GM18951 (cell line): ENCODE results near the gene WFS1.

ENCODE experiments used
- POLR2A ChIP-seq: IDR thresholded peaks from 4 replicates; pipeline ENCODE4 v1.6.1; 2011; ENCODE audit warnings: mild to moderate bottlenecking; ENCODE audit not compliant: insufficient read length, insufficient read depth; ENCODE audit errors: extremely low read depth
- in situ Hi-C: fragments of 300-500 bp; cut with MboI; formaldehyde crosslinking; loops from one replicate; pipeline ENCODE4 v1.12.0; 2022; ENCODE audit warnings: low sequenced_read_pairs, mixed read lengths, inconsistent platforms; ENCODE audit not compliant: unreplicated experiment

The WFS1 gene

GRCh38 chr4:6333301-6334202, 63.9 kb downstream of the WFS1 start:
- in situ Hi-C loops: no loop called here
- TF ChIP-seq POLR2A: no peak

GRCh38 chr4:6334203-6334887, 64.7 kb downstream of the WFS1 start:
- in situ Hi-C loops: no loop called here

DNA sequence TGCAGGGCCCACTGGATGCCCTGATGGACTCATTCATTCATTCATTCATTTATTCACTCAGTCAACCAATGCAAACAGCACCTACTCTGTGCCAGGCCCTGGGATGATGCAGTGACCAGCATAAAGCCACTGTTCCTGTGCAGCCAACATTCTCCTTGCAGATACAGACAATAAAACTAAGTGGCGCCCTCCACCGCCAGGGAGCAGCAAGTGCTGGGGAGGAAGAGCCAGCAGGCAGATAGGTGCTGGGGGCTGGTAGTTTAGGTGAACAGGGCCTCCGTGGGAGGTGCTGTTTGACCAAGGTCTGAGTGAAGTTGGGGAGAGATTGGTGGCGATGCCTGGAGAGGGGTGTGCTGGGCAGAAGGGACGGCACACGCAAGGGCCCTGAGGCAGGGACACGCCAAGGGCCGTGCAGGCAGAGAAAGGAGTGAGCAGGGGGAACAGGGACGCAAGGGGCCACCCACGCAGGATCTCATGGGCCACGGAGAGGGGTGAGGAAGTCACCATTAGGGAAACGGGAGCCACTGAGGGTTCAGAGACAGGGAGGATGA, 65.5 kb downstream of the WFS1 start:
- in situ Hi-C loops: no loop called here

More at GRCh38 chr4:6334203-6334887, 64.7 kb downstream of the WFS1 start:
- TF ChIP-seq POLR2A: no peak

GRCh38 chr4:6336166-6336565, 66.5 kb downstream of the WFS1 start:
- no peak for TF ChIP-seq POLR2A
- in situ Hi-C loops: no loop called here

More for the DNA sequence above, 65.5 kb downstream of the WFS1 start:
- TF ChIP-seq POLR2A: no peak

GRCh38 chr4:6337331-6337935, 67.8 kb downstream of the WFS1 start:
- in situ Hi-C loops: no loop called here
- no peak for TF ChIP-seq POLR2A

DNA sequence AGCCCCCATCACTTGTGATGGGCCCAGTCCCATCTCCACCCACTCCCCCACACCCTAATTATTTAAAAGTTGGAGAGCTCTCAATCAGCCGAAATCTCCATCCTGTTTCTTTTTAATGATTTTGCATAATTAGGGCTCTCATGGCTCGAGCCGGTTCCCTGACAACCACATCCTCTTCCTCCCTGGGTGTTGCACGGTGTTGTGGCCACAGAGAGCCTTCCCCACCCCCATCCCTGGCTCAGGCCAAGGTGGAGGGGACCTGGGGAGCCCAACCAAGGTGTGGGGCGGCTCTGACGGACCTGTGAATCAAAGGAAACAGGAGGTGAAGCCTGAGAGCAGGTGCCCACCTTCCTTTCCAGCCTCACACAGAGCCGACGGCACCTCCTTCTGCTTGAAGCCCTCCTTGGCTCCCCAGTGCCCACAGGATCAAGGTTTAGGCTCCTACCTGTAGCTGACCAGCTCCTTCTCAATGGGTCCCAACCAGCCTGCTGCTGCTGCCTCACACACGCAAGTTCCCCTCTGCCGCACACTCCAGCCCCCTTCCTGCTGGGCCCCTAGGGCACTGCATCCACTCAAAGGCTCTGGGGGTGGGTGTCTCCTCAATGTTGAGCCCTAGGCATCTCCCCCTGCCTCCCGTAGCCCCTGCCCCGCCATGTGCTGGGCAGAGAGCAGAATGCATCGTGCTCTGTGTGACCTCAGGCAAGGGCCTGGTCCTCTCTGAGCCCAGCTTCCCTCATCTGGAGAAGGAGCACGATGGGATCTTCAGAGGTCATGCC, 68.7 kb downstream of the WFS1 start:
- no peak for TF ChIP-seq POLR2A
- in situ Hi-C loops: no loop called here

- no peak for TF ChIP-seq POLR2A
- in situ Hi-C loops: no loop called here
Measured at GRCh38 chr4:6338951-6339817, 69.5 kb downstream of the WFS1 start.

DNA sequence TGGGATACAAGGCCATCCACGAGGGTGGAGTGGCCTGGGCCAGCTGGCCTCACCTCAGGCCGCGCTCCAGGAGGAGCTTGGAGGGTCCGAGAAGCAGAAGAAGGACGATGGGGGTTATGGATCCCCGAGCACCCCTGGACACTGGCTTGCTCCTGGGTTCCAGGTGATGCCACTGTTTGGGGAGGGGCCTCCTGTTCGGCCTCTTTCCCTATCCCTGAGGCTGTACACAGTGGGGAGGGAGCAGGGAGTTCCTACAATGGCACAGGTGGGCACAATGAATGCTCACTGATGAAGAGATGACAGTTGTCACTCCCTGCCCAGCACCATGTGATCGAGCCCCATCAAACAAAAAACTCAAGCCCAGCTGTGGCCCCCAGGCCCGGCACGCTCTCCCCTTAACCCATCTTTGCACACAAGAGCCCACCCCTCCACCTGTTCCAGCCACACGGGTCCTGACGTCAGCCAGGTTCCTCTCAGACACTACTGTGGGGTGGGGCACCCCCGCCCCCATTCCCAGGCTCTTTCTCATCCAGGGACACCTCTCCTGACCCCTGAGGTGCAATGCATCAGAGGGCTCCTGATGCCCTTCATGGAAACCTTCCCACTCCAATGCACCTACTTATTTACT, 70.3 kb downstream of the WFS1 start:
- in situ Hi-C loops: no loop called here
- no peak for TF ChIP-seq POLR2A

DNA sequence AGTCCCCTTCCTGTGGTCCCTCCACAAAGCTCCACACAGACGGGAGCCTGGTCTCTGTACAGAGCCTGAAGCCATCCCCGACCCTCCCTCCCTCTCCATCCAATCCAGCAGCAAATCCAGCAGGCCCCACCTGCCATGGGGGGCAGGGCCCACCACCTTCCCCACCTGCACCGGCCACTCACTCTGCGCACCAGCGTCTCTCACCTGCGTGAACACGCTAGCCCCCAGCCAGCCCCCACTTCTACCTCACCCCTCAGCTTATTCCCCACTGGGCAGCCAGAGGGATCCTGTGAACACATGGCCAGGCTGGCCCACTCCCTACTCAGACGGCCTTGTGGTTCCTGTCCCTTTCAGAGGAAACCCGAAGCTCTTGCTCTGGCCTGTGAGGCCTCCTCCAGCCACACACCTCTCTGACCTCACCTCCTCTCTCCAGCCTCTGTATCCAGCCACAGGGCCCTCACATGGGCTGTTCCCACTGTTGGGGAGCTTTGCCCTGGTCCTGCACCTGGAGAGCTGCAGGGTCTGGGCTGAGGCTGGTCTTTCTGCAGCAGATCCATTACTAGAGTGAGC, 70.9 kb downstream of the WFS1 start:
- in situ Hi-C loops: no loop called here
- TF ChIP-seq POLR2A: no peak

DNA sequence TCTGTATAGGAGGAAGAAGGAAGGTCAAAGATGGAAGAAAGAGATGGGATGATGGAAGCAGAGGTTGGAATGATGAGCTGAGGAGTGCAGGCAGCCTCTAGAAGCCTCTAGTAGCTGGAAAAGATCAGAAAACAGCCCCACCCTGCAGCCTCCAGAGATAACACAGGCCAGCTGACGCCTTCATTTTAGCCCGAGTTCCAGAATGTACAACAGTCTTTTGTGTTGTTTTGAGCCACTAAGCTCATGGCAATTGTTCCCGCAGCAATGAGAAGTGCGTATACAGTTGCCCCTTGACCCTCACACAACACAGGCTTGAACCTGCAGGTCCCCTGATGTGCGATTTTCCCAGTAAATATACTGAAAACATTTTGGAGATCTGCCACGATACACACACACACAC, 72.0 kb downstream of the WFS1 start:
- in situ Hi-C loops: no loop called here
- TF ChIP-seq POLR2A: no peak
